HepG2 (cell line): ENCODE measurements around the gene PPFIA2. TPM values are rescaled to one million over a fixed set of nuclear protein-coding genes. Genes with fewer than 3 reads are reported as not detected.

Experiments
- ATAC-seq: fragments of 200-7000 bp; cut with Tn5 transposase; 3 replicates; pipeline ENCODE4 v1.9.1; 2020; ENCODE audit warnings: mild to moderate bottlenecking, moderate library complexity
- BruUV-seq: library from RNA; stranded (reverse); fragments of 400-500 nt; replicated peaks from 2 replicates; lab custom pipeline; 2021; lab: Mats Ljungman, UMichigan
- CTCF ChIA-PET: fragments of 300-600 bp; formaldehyde crosslinking; extraction: SDS; loops from one replicate; lab custom pipeline; 2021; ENCODE audit warnings: low total read pairs, inconsistent platforms, low intra/inter-chr PET ratio; lab: Yijun Ruan, JAX
- POLR2A ChIA-PET: fragments of 350-600 bp; sonication (Branson Sonifier 250); formaldehyde crosslinking; loops from one replicate; lab custom pipeline; 2020; ENCODE audit warnings: antibody characterized with exemption, inconsistent platforms; lab: Yijun Ruan, JAX
- DNase-seq: peaks from one replicate; pipeline ENCODE4 v3.0.0-alpha.2; 2015; ENCODE audit warnings: low spot score
- FAIRE-seq: peaks from 3 replicates; lab custom pipeline; 2011; peaks lifted over from hg19 to GRCh38; lab: Jason Lieb, UNC
- H2AFZ ChIP-seq: one replicate; pipeline ENCODE4 v1.6.1; 2011; ENCODE audit warnings: low read length, inconsistent platforms
- H3K27ac ChIP-seq: fragments of 300-600 bp; 3 replicates; pipeline ENCODE4 v1.8.0; 2011; ENCODE audit warnings: mixed run types, mild to moderate bottlenecking, mixed read lengths, low read length, inconsistent platforms; ENCODE audit not compliant: insufficient read depth; ENCODE audit errors: extremely low read length
- H3K27me3 ChIP-seq, 2 experiments: fragments of 200-600 bp in 1 of 2; 2 replicates in 1 of 2; 3 replicates in 1 of 2; pipeline versions ENCODE4 v1.6.0 to v1.8.0; 2011; ENCODE audit warnings: low read length in 2 of 2, mild to moderate bottlenecking in 2 of 2, moderate library complexity in 2 of 2, inconsistent platforms in 1 of 2; ENCODE audit not compliant: insufficient read depth in 2 of 2, control insufficient read depth in 1 of 2
- H3K36me3 ChIP-seq, 2 experiments: fragments of 200-600 bp in 1 of 2; replicated peaks in 1 of 2; 2 replicates in 1 of 2; 3 replicates in 1 of 2; pipeline versions ENCODE4 v1.5.1 to v1.8.0; 2011; ENCODE audit warnings: low read length in 2 of 2, inconsistent platforms in 1 of 2; ENCODE audit not compliant: insufficient read depth in 2 of 2, control insufficient read depth in 1 of 2
- H3K4me1 ChIP-seq: 2 replicates; pipeline ENCODE4 v1.5.1; 2012; ENCODE audit warnings: low read length, inconsistent platforms; ENCODE audit not compliant: insufficient read depth
- H3K4me2 ChIP-seq: 2 replicates; pipeline ENCODE4 v1.6.0; 2011; ENCODE audit warnings: low read depth, low read length, inconsistent platforms
- H3K4me3 ChIP-seq, 3 experiments: fragments of 200-600 bp in 1 of 3; sonication (generic), shearing (Covaris generic) in 1 of 3; replicated peaks in 1 of 3; 2 replicates each; pipeline ENCODE4 v1.5.1; 2011 to 2016; ENCODE audit warnings: low read length in 3 of 3, inconsistent platforms in 2 of 3, low read depth in 2 of 3, mild to moderate bottlenecking in 2 of 3, control low read depth in 1 of 3, mixed read lengths in 1 of 3; ENCODE audit not compliant: insufficient read depth in 1 of 3
- H3K79me2 ChIP-seq: one replicate; pipeline ENCODE4 v1.6.1; 2011; ENCODE audit warnings: low read length, inconsistent platforms; ENCODE audit not compliant: insufficient read depth
- H3K9ac ChIP-seq: 2 replicates; pipeline ENCODE4 v1.6.0; 2011; ENCODE audit warnings: mild to moderate bottlenecking, low read depth, low read length, inconsistent platforms; ENCODE audit not compliant: insufficient read depth
- H3K9me3 ChIP-seq: 2 replicates; pipeline ENCODE4 v1.5.1; 2012; ENCODE audit warnings: mild to moderate bottlenecking, low read length
- H4K20me1 ChIP-seq: 2 replicates; pipeline ENCODE4 v1.6.0; 2011; ENCODE audit warnings: inconsistent platforms, mild to moderate bottlenecking, low read length, moderate library complexity; ENCODE audit not compliant: insufficient read depth
- SMC3 ChIP-seq: IDR thresholded peaks from 2 replicates; pipeline ENCODE4 v1.6.1; 2011; ENCODE audit warnings: low read length, improper control_type of control experiment
- STAG1 ChIP-seq: sonication (generic); formaldehyde crosslinking; IDR thresholded peaks from 2 replicates; pipeline ENCODE4 v1.4.0; 2020; ENCODE audit warnings: missing genetic modification reagents
- TEAD3 ChIP-seq: optimal IDR thresholded peaks from 2 replicates; pipeline ENCODE3; 2016; ENCODE audit warnings: borderline replicate concordance
- WGBS: methylation state at CpG from one replicate; pipeline ENCODE4 v1.1.6; 2017; ENCODE audit warnings: low lambda C conversion rate; 5-methylcytosine and 5-hydroxymethylcytosine counted together
- in situ Hi-C: cut with HindIII; loops from 2 replicates; pipeline ENCODE4 v1.10.0; 2017; ENCODE audit warnings: low pct_unique_long_range_greater_than_20kb; ENCODE audit not compliant: extremely low pct_ligation_motif_present
- intact Hi-C: fragments of 100-400 bp; cut with micrococcal nuclease; formaldehyde crosslinking; loops from one replicate; pipeline ENCODE4 v1.10.0; 2022; ENCODE audit not compliant: unreplicated experiment
- polyA plus RNA-seq, 8 experiments: library from polyadenylated mRNA; depleted of rRNA in 3 of 8; stranded (reverse) in 7 of 8; unstranded in 1 of 8; fragments of >200 nt; fragmentation: Illumina TruSeq in 4 of 8; extraction: Trizol in 4 of 8; gene quantifications; 2 replicates each; pipeline versions ENCODE4 v1.2.1 to v1.2.3, GENCODE V29; 2011 to 2016; ENCODE audit warnings: low read depth in 4 of 8, missing spikeins in 1 of 8, mixed read lengths in 1 of 8; ENCODE audit not compliant: insufficient read depth in 1 of 8
- total RNA-seq, 5 experiments: library from RNA; depleted of rRNA; stranded (reverse); fragments of >200 nt; fragmentation: Illumina TruSeq; extraction: Trizol; gene quantifications; 2 replicates each; pipeline ENCODE4 v1.2.3, GENCODE V29; 2016; ENCODE audit warnings: low read depth in 1 of 5
- TF ChIP-seq, protein P1 (sequence below): sonication (generic); formaldehyde crosslinking; IDR thresholded peaks from 2 replicates; pipeline ENCODE4 v1.5.0; 2020; ENCODE audit warnings: mild to moderate bottlenecking, missing genetic modification reagents, moderate library complexity
- TF ChIP-seq, protein P2 (sequence below): sonication (generic); formaldehyde crosslinking; IDR thresholded peaks from 2 replicates; pipeline ENCODE4 v1.8.0; 2022; ENCODE audit warnings: missing genetic modification reagents, mild to moderate bottlenecking, moderate library complexity, borderline replicate concordance

The PPFIA2 gene
- total and polyA plus RNA-seq, 2 of the 13 experiments (the other 11 are each of a cell fraction or from before 2014, with no cell fraction given), result 0.05 TPM; not detected in 1

DNA sequence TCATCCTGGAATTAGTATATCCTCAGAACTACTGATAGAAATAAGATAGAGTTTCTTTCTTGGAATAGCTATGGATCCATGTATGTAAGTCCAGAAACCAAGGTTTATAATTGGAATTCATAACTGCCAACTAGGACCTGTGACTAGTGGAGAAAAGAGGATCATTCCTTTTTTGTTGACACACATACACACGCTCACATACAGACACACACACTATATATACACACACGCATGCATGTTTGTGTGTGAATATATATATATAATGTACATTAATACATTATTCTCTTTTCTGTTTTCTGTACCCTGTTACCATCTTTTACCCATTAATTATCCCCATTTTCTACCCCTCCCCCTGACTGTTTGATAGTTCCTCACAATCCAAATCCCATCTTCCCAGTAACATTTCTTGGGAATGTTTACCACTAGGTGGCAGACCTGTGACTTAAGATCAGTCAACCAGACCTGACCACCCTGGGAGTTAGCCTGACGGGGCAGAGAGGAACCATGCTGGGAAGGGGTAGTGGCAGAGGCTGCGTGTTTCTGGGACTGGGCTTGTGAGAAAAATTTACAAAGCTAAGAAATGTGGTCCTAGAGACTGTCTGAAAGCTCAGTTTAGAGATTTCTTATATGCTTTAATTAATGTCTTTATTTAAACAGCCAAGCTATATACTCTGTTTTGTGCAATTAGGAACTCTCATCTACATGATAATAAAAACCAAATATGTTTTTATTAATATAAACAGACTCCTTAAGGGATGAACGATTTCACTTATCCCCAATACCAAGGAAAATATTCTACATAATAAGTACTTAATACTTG, 308.0 kb downstream of the PPFIA2 start:
- ChIA-PET POLR2A (no interaction called here), CTCF (interaction anchor here (0.9 to 2.0 kb wide), 2 partner anchors 175 to 176 kb away, joined by 3 to 11 read pairs; no protein-coding TSS in a partner anchor)
- H3K27me3 ChIP-seq, result no peaks in the 10 kb centered on the region
- DNase-seq (peak; percentile 58), ATAC-seq (peak; percentile 96), FAIRE-seq (peak; percentile 47)
- intact Hi-C loops (loop anchor here (1.0 kb wide), 1 partner anchor 176 kb away; no protein-coding TSS in a partner anchor), in situ Hi-C loops (loop anchor here (5.0 kb wide), 1 partner anchor 176 kb away; no protein-coding TSS in a partner anchor)
- BruUV-seq, result no TSS peak
- H4K20me1 ChIP-seq, result no peaks in the 10 kb centered on the region
- no peaks in the 10 kb centered on the region for H3K9me3 ChIP-seq
- no peak overlapping the region for H3K27ac ChIP-seq
- no peaks in the 10 kb centered on the region for H3K79me2 ChIP-seq
- WGBS, result 17% methylated on average over 5 of the region's 5 CpGs
- H3K9ac ChIP-seq, result no peak overlapping the region
- H3K4me1 ChIP-seq, result no peaks in the 10 kb centered on the region
- no peak overlapping the region for H2AFZ ChIP-seq
- no peaks in the 10 kb centered on the region for H3K36me3 ChIP-seq
- no peak overlapping the region for H3K4me2 ChIP-seq
- no peak overlapping the region for H3K4me3 ChIP-seq
- TF ChIP-seq, protein P1, sequence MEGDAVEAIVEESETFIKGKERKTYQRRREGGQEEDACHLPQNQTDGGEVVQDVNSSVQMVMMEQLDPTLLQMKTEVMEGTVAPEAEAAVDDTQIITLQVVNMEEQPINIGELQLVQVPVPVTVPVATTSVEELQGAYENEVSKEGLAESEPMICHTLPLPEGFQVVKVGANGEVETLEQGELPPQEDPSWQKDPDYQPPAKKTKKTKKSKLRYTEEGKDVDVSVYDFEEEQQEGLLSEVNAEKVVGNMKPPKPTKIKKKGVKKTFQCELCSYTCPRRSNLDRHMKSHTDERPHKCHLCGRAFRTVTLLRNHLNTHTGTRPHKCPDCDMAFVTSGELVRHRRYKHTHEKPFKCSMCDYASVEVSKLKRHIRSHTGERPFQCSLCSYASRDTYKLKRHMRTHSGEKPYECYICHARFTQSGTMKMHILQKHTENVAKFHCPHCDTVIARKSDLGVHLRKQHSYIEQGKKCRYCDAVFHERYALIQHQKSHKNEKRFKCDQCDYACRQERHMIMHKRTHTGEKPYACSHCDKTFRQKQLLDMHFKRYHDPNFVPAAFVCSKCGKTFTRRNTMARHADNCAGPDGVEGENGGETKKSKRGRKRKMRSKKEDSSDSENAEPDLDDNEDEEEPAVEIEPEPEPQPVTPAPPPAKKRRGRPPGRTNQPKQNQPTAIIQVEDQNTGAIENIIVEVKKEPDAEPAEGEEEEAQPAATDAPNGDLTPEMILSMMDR, result peak; percentile 77
- TF ChIP-seq SMC3 (peak; percentile 53; the same call in 1 of the 2 replicates), STAG1 (CRISPR knock-in tag) (peak; percentile 56), TEAD3 (CRISPR knock-in tag) (peak; percentile 51)
- TF ChIP-seq, protein P2, sequence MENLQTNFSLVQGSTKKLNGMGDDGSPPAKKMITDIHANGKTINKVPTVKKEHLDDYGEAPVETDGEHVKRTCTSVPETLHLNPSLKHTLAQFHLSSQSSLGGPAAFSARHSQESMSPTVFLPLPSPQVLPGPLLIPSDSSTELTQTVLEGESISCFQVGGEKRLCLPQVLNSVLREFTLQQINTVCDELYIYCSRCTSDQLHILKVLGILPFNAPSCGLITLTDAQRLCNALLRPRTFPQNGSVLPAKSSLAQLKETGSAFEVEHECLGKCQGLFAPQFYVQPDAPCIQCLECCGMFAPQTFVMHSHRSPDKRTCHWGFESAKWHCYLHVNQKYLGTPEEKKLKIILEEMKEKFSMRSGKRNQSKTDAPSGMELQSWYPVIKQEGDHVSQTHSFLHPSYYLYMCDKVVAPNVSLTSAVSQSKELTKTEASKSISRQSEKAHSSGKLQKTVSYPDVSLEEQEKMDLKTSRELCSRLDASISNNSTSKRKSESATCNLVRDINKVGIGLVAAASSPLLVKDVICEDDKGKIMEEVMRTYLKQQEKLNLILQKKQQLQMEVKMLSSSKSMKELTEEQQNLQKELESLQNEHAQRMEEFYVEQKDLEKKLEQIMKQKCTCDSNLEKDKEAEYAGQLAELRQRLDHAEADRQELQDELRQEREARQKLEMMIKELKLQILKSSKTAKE (CRISPR knock-in tag), result no peak
